NOMO-1 treated with DMSO at 0.1 percent for 48 hours (cell line): ENCODE data around the gene STK31.
"Not testable (repeated sequence)": the region's sequence is repeated elsewhere in the genome, so short reads cannot be mapped to it uniquely, and the experiment has no call there.

ENCODE experiments used
- DNase-seq: peaks from one replicate; lab custom pipeline; 2025; ENCODE audit not compliant: unreplicated experiment; lab: John Stamatoyannopoulos, UW

STK31 gene

DNA sequence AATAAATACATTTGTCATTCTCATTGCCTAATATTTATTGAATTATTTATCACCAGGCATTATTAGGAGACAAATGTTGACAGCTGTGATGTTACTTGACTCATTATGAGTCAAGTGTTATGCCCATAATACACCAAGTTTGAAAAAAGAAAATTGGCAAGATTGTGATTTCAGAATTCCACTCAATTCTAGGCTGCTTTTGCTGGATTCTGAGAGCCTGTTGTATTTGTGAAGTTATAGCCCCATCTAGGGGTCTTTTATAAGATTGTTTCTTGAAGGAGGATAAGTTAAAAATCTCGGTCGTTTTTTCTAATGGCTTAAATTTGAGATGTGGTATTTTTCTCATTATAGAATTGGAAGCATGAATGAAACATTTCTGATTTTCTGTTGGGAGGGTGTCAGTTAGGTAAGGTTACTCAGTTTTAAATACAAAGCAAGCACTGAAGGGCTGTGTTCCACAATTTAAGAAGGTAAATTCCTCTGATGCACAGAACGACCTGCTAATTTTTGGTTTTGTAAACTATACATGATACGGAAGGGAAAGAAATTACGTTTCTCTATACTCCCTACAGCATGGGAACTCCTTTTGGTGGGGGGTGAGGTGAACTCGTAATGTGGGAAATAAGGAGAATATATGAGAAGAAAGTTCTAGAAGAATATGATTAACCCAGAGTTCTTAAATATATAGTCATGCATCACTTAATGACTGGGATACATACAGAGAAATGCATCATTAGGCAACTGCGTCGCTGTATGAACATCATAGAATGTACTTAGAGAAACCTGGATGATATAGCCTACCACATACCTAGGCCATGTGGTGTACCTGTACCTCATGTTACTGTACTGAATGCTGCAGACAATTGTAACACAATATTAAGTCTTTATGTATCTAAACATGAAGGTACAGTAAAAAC lies 2.6 kb downstream of the STK31 start:
- DNase-seq, result peak; percentile 33

DNA sequence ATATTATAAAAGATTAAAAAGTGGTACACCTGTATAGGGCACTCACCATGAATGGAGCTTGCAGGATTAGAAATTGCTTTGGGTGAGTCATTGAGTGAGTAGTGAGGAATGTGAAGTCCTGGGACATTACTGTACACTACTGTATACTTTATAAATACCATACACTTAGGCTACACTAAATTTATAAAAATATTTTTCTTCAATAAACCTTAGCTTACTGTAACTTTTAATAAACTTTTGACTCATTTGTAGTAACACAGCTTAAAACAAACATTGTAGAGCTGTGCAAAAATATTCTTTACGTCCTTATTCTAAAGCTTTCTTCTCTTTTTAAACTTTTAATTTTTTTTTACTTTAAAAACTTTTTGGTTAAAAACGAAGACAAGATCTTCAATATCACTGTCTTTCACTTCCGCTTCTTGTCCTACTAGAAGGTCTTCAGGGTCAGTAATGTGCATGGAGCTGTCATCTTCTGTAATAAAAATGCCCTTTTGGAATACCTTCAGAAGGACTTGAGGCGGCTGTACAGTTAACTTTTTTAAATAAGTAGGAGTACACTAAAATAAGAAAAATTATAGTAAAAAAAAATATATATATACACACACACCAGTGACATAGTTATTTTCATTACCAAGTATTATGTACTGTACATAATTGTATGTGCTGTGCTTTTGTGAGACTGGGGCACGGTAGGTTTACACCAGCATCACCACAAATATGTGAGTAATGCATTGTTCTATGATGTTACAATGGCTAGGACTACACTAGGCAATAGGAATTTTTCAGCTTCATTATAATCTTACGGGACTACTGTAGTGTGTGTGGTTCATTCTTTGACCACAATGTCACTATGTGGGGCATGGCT lies 3.5 kb downstream of the STK31 start:
- DNase-seq, result peak; percentile 54

DNA sequence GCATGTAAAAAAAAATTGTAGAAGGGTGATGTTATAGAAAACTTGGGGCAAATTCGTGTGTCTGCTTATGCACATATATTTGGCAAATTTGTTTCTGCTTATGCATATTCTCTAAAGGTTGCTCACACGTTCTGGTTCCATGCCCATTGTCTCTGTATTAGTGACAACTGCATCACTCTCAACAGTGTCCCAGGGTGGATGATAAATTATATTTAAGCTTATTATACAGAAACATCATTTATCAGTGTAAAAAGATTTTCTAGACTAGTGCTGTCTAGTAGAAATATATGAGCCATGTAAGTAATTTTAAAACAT lies 4.1 kb downstream of the STK31 start:
- DNase-seq, result no peak

DNA sequence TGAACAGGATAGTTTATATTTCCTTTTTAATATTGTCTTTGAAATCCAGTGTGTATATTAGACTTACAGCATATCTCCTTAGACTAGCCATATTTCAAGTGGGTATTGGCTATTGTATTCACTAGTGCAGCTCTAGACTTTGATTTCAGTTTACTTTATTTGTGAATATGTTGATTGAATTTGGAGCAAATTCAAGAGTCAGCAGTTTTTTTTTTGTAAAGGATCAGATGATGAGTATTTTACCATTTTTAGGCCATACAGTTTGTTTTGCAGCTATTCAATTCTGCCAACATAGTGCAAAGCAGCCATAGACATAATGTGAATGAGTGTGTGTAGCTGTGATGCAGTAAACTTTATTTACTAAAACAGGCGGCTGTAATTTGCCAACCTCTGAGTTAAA lies 4.6 kb downstream of the STK31 start:
- no peak for DNase-seq

DNA sequence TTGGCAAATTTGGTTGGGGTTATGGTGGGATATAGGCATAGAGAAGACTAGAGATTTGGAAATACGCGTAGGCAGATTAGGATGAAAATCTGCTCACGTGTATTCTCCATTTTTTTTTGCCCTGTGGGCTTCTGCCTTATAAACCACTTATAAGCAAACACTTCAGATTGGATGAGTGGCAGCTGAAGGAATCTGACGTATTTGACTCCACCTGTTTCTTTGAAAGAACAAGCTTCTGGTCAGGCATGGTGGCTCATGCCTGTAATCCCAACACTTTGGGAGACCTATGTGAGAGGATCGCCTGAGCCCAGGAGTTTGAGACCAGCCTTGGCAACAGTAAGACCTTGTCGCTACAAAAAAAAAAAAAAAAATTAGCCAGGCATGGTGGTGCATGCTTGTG lies 5.1 kb downstream of the STK31 start:
- no peak for DNase-seq

DNA sequence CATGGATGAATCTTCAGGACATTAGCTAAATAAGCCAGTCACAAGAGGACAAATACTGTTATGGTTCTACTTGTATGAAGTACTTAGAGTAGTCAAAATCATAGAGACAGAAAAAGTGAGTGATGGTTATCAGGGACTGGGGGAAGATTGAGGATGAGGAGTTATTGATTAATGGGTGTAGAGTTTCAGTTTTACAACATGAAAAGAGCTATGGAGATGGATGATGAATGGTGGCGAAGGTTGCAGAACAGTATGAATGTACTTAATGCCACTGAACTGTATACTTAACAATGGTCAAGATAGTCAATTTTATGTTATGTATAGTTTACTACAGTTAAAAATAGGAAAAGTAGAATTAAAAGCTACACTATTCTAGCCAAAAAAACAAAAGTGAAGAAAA lies 7.8 kb downstream of the STK31 start:
- DNase-seq, result no peak

DNA sequence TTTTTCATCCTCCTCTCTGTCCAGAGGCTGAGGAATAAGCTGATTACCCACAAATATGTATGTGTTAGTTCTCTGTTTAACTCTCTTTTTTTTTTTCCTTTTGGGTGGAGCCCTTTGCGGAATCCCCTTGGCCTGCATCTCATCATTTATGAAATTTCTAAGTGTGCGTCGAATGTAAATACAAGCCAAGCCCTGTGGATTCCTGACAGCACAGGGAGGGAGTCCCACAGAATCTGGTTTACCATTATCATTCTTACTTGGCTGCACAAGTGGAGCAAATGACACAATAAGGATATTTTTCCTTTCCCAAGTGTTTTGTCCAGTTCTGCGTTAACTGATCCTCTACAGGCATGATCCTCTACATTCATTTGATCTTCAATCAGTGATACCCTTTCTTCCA lies 11.4 kb downstream of the STK31 start:
- DNase-seq, result no peak

DNA sequence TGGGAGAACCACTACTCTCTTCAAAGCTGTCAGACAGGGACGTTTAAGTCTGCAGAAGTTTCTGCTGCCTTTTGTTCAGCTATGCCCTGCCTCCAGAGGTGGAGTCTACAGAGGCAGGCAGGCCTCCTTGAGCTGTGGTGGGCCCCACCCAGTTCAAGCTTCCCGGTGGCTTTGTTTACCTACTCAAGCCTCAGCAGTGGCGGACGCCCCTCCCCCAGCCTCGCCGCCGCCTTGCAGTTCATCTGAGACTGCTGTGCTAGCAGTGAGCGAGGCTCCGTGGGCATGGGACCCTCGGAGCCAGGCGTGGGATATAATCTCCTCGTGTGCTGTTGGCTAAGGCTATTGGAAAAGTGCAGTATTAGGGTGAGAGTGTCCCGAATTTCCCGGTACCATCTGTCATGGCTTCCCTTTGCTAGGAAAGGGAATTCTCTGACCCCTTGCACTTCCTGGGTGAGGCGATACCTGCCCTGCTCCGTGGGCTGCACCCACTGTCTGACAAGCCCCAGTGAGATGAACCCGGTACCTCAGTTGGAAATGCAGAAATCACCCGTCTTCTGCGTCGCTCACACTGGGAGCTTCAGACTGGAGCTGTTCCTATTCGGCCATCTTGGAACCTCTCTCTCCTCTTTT lies 12.7 kb downstream of the STK31 start:
- not testable (repeated sequence) for DNase-seq

DNA sequence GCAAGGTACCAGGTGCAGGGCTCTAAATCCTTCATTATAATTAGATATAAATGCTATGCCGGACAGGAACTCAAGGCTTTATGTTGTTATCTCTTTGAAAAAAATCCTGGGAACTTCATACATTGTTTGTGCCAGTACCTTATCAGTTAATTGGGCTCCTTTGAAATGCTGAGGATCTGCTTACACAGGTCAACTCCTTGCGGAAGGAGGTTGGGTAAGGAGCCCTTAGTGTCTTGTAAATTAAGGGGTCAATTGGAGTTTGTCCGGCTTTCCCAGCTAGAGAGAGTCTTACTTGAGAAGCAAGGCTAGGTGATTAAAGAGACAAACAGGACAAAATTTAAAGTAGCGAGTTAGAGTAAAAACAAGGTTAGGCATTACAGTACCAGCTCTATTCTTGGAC lies 14.1 kb downstream of the STK31 start:
- not testable (repeated sequence) for DNase-seq

DNA sequence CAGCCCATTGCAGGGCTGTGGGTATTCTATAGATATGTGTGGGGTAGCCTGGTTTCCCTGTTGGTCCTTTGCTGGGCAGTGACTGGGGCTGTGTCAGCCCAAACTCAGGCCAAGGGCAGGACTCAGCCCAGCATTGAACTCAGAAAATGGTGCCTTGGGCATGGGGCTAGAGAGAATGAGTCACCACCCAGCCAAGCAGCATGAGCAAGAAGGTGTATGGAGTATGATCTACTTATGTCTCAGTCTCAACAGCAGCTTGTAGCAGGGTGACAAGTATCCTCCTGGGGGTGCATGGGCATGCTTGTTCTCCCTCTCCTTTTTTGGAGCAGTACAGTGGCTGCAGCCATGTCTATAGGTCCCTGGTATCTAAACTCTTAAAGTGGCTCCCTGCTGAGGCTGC lies 32.0 kb downstream of the STK31 start:
- DNase-seq, result no peak

DNA sequence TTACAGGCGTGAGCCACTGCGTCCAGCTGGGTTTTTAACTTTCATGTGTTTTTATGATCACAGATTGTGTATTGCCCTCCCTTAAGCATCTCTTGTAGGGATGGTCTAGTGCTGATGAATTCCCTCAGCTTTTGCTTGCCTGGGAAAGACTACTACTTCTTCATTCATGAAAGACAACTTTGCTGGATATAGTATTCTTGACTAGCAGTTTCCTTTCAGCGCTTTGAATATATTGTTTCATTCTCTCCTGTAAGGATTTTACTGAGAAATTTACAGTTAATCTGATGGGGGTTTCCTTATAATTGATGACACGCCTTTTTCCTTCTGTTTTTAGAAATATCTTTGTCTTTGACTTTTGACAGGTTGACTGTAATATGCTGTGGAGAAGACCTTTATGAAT lies 33.2 kb downstream of the STK31 start:
- no peak for DNase-seq

DNA sequence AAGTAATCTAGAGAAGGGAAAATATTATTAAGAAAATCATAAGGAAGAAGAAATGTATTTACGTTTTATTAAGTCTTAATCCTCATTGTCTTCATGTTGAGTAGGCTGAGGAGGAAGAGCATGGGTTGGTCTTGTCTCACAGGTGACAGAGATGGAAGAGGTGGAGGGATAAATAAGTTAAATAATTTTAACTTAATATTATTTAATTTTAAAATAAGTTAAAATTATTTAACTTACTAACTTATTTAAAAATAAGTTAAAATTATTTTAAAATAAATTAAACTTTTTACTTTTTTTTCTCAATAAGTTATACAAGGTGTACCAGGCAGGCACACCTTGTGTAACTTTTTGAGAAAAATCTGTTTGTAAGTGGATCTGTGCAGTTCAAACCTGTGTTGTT lies 36.6 kb downstream of the STK31 start:
- no peak for DNase-seq

DNA sequence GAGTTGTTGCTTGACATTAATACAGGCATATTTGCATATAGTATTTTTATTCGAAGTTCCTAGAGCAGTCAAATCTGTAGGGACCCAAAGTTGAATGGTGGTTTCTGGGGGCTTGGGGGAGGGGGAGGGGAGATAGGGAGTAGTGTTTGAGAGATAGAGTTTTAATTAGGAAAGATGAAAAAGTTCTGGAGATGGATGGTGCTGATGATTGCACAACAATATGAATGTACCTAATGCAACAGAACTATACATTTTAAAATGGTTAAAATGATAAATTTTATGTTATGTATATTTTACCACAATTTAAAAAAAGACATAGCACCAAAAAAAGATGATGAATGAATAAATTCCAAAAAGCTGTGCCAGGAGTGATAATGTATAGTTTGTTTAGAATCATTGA lies 41.8 kb downstream of the STK31 start:
- DNase-seq, result no peak

DNA sequence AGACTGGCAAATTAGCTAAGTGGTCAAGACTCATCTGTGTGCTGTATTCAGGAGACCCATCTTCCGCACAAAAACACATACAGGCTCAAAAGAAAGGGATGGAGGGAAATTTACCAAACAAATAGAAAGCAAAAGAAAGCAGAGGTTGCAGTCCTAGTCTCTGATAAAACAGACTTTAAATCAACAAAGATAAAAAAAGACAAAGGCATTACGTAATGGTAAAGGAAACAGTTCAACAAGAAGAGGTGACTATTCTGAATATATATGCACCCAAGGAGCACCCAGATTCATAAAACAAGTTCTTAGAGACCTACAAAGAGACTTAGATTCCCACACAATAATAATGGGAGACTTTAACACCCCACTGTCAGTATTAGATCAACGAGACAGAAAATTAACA lies 48.8 kb downstream of the STK31 start:
- not testable (repeated sequence) for DNase-seq

DNA sequence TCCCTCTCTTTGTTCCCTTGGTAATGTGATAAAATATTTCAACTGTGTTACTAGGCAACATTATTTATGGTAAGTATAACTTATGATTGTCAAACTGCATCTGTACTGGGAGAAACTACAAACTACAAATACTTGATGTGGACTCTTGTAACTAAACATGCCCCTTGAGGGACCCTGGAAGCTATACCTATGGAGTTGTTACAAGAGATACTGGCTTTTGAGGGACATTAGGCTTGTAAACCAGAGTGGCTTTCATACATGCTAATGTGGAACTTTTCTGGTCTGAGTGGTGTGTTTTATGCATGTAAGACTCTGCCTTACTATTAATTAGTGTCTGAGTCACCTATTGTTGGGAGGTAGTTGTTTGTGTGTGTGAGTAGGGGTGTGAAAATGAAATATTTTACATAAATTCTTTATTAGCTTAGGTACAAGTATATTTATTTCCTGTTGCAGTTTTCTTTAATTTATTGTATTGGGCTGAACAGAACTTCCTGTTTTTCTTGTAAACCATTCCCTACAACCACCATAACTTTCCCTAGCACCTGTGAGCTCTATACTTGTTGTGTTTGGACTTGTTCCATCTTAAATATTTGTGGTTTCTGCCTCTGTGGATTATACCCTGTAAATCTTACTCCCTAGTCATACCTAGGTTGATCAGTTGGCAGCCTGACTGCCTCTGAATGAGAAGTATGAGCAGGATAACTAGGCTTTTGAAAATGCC lies 49.8 kb downstream of the STK31 start:
- no peak for DNase-seq

DNA sequence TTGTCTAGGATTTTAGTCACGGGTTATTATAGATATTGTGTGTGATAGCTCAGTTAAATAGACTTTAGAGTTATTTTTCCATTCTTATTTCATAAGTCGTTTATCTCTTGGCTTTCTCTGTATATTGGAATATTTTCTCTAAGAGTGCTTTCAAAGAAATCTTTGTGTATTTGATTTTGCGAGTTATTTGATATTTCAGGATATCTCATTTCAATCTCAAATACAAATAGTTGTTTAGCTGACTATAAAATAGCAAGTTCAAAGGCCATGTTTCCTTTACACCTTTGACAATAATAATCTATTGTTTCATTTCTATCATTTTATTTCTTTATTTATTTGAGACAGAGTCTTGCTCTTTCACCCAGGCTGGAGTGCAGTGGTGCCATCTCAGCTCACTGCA lies 55.9 kb downstream of the STK31 start:
- DNase-seq, result no peak

DNA sequence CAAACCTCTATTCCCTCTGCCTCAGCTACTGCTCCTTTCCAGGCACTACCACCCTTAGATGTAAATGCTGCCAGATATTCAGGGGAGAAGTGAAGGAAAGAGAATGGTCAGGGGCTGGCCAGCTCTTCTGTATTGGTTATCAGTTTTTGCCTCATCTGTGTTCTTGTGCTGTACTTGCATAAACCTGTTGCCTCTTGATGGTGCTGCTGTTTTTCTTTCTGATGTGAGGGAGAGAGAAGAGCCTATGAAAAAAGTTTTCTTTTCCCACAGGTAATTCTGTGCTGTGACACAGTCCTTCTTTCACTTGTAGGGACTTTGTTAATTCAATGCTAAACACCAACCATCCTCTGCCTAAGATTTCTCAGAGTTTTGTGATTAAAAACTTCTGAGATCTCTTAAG lies 57.5 kb downstream of the STK31 start:
- DNase-seq, result no peak

DNA sequence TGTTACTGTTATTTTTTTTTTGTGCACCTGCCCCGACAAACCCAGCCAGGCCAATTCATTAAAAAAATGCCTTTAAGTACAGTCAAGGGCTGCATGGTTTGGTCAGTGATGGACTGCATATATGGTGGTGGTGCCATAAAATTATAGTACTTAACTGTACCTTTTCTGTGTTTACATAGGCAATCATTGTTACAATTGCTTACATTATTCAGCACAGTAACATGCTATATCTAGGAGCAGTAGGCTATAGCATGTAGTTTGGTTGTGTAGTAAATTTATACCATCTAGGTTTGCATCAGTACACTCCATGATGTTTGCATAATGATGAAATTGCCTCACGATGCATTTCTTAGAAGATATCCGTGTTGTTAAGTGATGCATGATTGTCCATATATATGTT lies 58.0 kb downstream of the STK31 start:
- no peak for DNase-seq

DNA sequence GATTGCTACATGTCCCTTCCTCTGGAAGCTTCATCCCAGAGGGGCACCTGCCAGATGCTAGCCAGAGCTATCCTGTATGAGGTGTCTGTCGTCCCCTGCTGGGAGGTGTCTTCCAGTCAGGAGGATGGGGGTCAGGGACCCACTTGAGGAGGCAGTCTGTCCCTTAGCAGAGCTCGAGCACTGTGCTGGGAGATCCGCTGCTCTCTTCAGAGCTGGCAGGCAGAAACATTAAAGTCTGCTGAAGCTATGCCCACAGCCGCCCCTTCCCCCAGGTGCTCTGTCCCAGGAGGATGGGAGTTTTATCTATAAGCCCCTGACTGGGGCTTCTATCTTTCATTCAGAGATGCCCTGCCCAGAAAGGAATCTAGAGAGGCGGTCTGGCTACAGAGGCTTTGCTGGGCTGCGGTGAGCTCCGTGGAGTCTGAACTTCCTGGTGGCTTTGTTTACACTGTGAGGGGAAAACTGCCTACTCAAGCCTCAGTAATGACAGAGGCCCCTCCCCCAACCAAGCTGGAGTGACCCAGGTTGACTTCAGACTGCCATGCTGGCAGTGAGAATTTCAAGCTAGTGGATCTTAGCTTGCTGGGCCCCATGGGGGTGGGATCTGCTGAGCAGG lies 69.3 kb downstream of the STK31 start:
- DNase-seq, result not testable (repeated sequence)

DNA sequence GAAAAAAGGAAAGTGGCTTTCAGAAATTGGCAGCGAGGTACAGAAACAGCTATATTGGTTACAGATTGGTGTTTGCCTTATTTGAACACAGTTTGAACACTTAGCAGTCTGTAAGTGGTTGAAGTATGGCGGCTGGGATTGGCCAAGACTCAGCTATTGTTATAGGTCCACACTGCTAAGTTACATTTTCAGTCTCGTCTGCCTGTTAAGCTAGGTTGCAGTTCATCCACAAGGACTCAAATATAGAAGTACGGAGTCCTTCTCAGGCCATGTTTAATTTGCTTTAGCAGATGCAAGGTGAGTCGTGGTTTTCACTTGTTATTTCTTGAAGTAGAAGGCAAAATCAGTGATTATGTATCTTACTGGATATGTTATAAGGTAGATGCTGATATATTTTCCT lies 73.1 kb downstream of the STK31 start:
- DNase-seq, result no peak

DNA sequence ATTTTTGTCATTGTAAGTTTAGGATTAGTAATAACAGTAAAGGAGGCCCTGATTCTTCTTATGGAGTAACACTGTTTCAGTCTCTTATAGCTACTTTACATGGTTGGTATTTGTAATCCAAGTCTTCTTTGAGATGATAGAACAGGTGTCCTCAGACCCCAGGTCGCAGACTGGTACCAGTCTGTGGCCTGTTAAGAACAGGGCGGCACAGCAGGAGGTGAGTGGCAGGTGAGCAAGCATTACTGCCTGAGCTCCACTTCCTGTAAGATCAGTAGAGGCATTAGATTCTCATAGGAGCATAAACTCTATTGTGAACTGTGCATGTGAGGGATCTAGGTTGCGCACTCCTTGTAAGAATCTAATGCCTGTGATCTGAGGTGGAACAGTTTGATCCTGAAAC lies 77.3 kb downstream of the STK31 start:
- no peak for DNase-seq
